B cell (primary cell): ENCODE measurements around the gene HBZ.

Experiments used
- CTCF ChIP-seq: fragments of 200-600 bp; IDR thresholded peaks from one replicate; pipeline ENCODE4 v1.8.0; 2022; ENCODE audit warnings: antibody characterized with exemption, mild to moderate bottlenecking
- EZH2 ChIP-seq: IDR thresholded peaks from 2 replicates; pipeline ENCODE4 v1.6.1; 2012; ENCODE audit warnings: borderline replicate concordance, low read depth, mild to moderate bottlenecking, moderate library complexity, low read length; ENCODE audit not compliant: insufficient read depth, poor library complexity, severe bottlenecking

GRCh38 chr16:119295-119694 is 33.1 kb upstream of the HBZ start:
- no peak for TF ChIP-seq CTCF
- TF ChIP-seq EZH2, result no peak
